Upper lobe of right lung (tissue), 1 donor: ENCODE measurements around the gene CDH23. TPM values are rescaled to one million over a fixed set of nuclear protein-coding genes. Genes with fewer than 3 reads are reported as not detected.

ENCODE experiments used
- ATAC-seq: fragments of 200-7000 bp; cut with Tn5 transposase; one replicate; pipeline ENCODE4 v1.9.1; 2020; ENCODE audit warnings: mild to moderate bottlenecking, moderate library complexity
- DNase-seq: peaks from one replicate; pipeline ENCODE4 v3.0.0-alpha.2; 2020
- H3K27ac ChIP-seq: fragments of 200-600 bp; one replicate; pipeline ENCODE4 v1.8.0; 2022
- H3K27me3 ChIP-seq: fragments of 200-600 bp; one replicate; pipeline ENCODE4 v1.8.0; 2022; ENCODE audit warnings: mild to moderate bottlenecking
- H3K36me3 ChIP-seq: fragments of 200-600 bp; one replicate; pipeline ENCODE4 v1.8.0; 2022
- H3K4me1 ChIP-seq: fragments of 200-600 bp; one replicate; pipeline ENCODE4 v1.8.0; 2022
- H3K4me3 ChIP-seq: fragments of 200-600 bp; one replicate; pipeline ENCODE4 v1.8.0; 2022; ENCODE audit warnings: mild to moderate bottlenecking
- H3K9me3 ChIP-seq: fragments of 200-600 bp; one replicate; pipeline ENCODE4 v1.8.0; 2022
- CTCF ChIP-seq: fragments of 200-600 bp; IDR thresholded peaks from one replicate; pipeline ENCODE4 v1.8.0; 2022; ENCODE audit warnings: antibody characterized with exemption
- intact Hi-C: fragments of 100-400 bp; cut with DNase I; formaldehyde crosslinking; loops from one replicate; pipeline ENCODE4 v1.11.0; 2022
- total RNA-seq: library from RNA; stranded (reverse); fragmentation: NEBNext Ultra II Directional; extraction: Animal tissue kit (Norgen Biotek cat#: 25700); gene quantifications from one replicate; pipeline ENCODE4 v1.2.1, GENCODE V29; 2021
- donor health status: DM: no; HTN: yes; CAD: no; lungs with severe emphysema.

The CDH23 gene
- total RNA-seq, 1 donor from 2014 or later: 10.9 TPM

DNA sequence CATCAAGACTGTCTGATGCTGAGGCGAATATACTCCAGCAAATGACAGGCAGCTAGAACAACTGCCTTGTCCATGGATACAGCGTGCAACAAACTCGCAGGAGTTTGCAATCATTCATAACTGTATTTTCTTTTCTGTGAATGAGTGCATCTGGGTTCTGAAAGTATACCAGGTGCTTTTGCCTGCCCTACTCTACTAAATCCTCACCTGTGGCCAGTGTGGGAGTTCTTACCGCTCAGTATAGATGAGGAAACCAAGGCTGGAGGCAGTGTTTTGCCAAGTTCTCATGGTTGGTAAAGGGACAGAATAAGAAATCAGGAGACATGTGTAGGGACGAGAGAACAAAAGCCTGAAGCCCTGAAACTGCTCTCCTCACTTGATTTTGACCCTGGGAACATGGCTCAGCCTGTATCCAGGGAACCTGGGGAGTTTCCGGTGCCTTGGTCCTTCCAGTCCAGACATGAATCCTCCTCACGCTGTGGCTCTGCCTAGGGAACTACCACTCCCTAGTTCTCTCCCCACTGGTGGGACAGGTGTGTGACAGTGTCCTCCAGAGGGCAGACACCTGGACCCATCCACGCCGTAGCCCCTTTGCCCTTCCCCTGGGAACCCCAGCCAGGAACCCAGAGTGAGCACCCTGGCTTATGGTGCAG, 142.0 kb downstream of the CDH23 start:
- H3K27ac ChIP-seq: no peak overlapping the region
- intact Hi-C loops: no loop called here
- no peaks in the 10 kb centered on the region for H3K4me1 ChIP-seq
- no peak for DNase-seq
- no peak overlapping the region for H3K4me3 ChIP-seq
- no peaks in the 10 kb centered on the region for H3K9me3 ChIP-seq
- no peaks in the 10 kb centered on the region for H3K36me3 ChIP-seq
- no peak for TF ChIP-seq CTCF
- no peak for ATAC-seq
- no peaks in the 10 kb centered on the region for H3K27me3 ChIP-seq

DNA sequence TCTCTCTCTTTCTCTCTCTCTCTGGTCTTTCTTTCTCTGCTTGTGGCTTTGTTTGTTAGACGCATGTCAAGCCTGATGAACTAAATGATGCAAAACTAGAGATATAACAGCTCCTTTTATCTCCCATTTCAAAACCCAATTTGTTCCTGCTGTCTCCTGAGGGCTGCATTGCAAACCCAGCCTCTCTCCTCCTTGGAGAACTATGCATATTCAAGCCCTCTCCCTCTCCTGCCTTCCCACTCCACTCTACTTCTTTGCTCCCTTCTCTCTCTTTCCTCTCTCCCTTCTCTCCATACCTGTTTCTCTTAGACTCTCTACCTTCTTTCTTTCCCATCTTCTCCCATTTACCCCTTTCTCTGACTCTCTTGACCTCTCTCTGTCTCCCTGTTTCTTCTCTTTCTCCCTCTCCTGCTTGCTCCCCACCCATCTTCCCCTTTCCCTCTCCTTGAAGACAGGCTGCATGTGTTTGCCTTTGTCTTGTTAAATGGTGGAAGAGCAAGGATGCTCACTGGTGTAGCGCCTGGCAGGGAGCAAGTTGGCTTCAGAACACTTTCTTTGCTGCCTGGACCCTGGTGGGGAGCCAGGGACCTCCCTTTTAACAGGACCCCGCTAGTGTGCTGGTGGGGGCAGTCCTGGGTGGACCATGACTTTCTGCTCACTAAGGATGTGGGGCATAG, 142.9 kb downstream of the CDH23 start:
- ATAC-seq (no peak), DNase-seq (no peak)
- Histone ChIP-seq H3K4me1 (no peaks in the 10 kb centered on the region), H3K36me3 (no peaks in the 10 kb centered on the region), H3K4me3 (no peak overlapping the region), H3K9me3 (no peaks in the 10 kb centered on the region), H3K27ac (no peak overlapping the region), H3K27me3 (no peaks in the 10 kb centered on the region)
- intact Hi-C loops: no loop called here
- no peak for TF ChIP-seq CTCF

DNA sequence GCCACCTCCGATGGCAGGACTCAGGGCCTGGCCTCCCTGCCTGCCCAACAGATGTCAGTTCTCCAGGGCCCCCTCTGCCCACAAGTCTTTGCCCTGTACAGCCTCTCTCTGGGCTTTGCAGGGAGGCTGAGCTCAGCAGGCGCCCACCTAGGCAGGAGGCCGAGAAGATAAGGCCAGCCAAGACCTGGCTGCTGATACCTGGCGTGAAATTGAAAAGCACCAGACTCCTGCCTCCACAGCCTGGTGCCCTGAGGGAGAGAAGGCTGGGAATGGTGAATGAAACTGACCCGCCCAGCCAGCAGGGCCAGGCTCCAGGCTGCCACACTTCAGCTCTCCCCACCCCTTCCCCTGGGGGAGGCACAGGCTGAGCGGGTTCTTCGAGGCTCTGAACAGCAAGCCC, 145.8 kb downstream of the CDH23 start:
- H3K27me3 ChIP-seq: no peaks in the 10 kb centered on the region
- no peaks in the 10 kb centered on the region for H3K36me3 ChIP-seq
- ATAC-seq: no peak
- DNase-seq: no peak
- intact Hi-C loops: no loop called here
- no peak overlapping the region for H3K27ac ChIP-seq
- peaks cover 2% of the 10 kb centered on the region for H3K4me1 ChIP-seq
- H3K9me3 ChIP-seq: no peaks in the 10 kb centered on the region
- TF ChIP-seq CTCF: no peak
- no peak overlapping the region for H3K4me3 ChIP-seq

DNA sequence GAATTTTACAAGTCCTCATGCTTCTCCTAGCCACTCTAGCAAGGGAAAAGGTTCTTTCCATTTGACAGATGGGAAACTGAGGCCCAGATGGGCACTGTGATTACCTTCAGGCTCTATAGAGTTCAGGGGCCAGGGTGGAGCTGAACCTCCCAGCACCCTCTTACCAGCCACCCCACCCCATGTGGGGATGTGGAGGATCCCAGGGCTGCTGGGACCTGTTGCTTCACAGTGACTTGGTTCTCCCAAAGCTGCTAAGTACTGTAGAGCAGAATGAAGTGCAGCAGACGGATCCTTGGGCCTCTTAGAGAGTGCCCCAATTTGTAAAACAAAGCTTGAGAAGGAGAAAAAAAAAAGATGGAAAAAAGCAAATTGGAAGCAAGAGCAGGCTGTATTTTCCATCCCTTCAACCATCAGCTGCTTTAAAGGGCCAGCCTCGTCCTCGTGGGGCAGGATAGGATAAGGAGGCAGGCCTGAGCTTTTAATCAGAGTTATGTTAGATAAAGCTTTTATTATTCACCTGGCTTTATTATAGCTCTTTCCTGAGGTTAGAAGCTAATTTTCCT, 147.0 kb downstream of the CDH23 start:
- H3K27ac ChIP-seq: no peak overlapping the region
- DNase-seq (no peak), ATAC-seq (no peak)
- intact Hi-C loops: no loop called here
- peaks cover 3% of the 10 kb centered on the region for H3K4me1 ChIP-seq
- TF ChIP-seq CTCF: no peak
- H3K4me3 ChIP-seq: no peak overlapping the region
- no peaks in the 10 kb centered on the region for H3K9me3 ChIP-seq
- H3K36me3 ChIP-seq: no peaks in the 10 kb centered on the region
- H3K27me3 ChIP-seq: no peaks in the 10 kb centered on the region

DNA sequence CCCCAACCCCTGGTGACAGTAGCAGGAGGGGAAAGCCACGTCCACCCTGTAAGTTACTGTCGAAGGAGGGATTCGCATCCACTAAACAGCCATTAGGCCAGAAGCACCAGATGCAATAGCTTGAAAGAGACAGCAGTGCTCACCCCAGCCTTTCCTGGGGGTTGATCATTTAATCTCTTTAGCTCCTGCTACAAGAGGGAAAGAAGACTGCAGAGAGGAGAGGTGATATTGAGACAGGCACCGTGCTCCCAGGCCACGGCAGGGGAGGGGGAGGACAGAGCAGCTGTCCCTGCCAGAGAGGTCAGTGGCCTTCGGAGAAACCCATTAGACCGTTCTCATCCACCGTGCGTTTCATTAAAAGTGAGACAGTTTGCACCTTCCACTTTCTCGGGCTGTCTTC, 148.3 kb downstream of the CDH23 start:
- Histone ChIP-seq H3K27ac (no peak overlapping the region), H3K27me3 (no peaks in the 10 kb centered on the region), H3K36me3 (no peaks in the 10 kb centered on the region), H3K4me3 (no peak overlapping the region), H3K4me1 (peaks cover 3% of the 10 kb centered on the region), H3K9me3 (no peaks in the 10 kb centered on the region)
- no peak for ATAC-seq
- intact Hi-C loops: no loop called here
- DNase-seq: no peak
- TF ChIP-seq CTCF: no peak
